Activated CD4-positive, alpha-beta T cell treated with anti-CD3 and anti-CD28 coated beads, Interleukin-2, Interleukin-4, amounts not matched to agents 100 ng/mL and 50 ng/mL, durations not matched to agents 16 hours and 8 hours (primary cell): ENCODE measurements around the gene KNSTRN.

Experiments
- DNase-seq: peaks from one replicate; pipeline ENCODE4 v3.0.0-alpha.2; 2020; ENCODE audit warnings: low spot score

KNSTRN gene

GRCh38 chr15:40345867-40346578 is 36.5 kb upstream of the KNSTRN start:
- no peak for DNase-seq

GRCh38 chr15:40346579-40347558 is 35.7 kb upstream of the KNSTRN start:
- no peak for DNase-seq

GRCh38 chr15:40347559-40348473 is 34.7 kb upstream of the KNSTRN start:
- DNase-seq, result no peak

GRCh38 chr15:40348474-40348870 is 34.0 kb upstream of the KNSTRN start:
- no peak for DNase-seq

GRCh38 chr15:40349163-40349562 is 33.4 kb upstream of the KNSTRN start:
- no peak for DNase-seq

- no peak for DNase-seq
Measured at GRCh38 chr15:40352281-40352901, 30.1 kb upstream of the KNSTRN start.

- no peak for DNase-seq
Measured at GRCh38 chr15:40353697-40354096, 28.8 kb upstream of the KNSTRN start.

- no peak for DNase-seq
Measured at GRCh38 chr15:40354408-40355171, 27.9 kb upstream of the KNSTRN start.

GRCh38 chr15:40355976-40356585 is 26.4 kb upstream of the KNSTRN start:
- DNase-seq, result no peak

- DNase-seq, result no peak
Measured at GRCh38 chr15:40357246-40357645, 25.3 kb upstream of the KNSTRN start.

GRCh38 chr15:40357723-40358470 is 24.6 kb upstream of the KNSTRN start, which contains the start of gene DISP2:
TSS of gene DISP2 (plus strand) at chr15:40358219. CDS start at chr15:40358322, 103 bp downstream.
- DNase-seq, result peak; percentile 87

- peak; percentile 55 for DNase-seq
Measured at GRCh38 chr15:40358471-40359353, 23.8 kb upstream of the KNSTRN start.

GRCh38 chr15:40360015-40360414 is 22.5 kb upstream of the KNSTRN start:
- DNase-seq, result no peak

GRCh38 chr15:40361640-40362039 is 20.9 kb upstream of the KNSTRN start:
- DNase-seq, result no peak

- no peak for DNase-seq
Measured at GRCh38 chr15:40363611-40364010, 18.9 kb upstream of the KNSTRN start.

GRCh38 chr15:40364251-40364650 is 18.3 kb upstream of the KNSTRN start:
- DNase-seq, result no peak

GRCh38 chr15:40365016-40365415 is 17.5 kb upstream of the KNSTRN start:
- no peak for DNase-seq
